GM23248 (cell line): ENCODE measurements around the gene YPEL3. TPM values are rescaled to one million over a fixed set of nuclear protein-coding genes. Genes with fewer than 3 reads are reported as not detected.
A peak's percentile ranks its signal among the peaks of the same experiment; 100 is the strongest.

Experiments
- DNase-seq: peaks from one replicate; pipeline ENCODE4 v3.0.0-alpha.2; 2015
- H2AFZ ChIP-seq: fragments of 200-600 bp; sonication (generic); 2 replicates; pipeline ENCODE4 v1.6.1; 2016; ENCODE audit warnings: antibody characterized with exemption
- H3F3A ChIP-seq: fragments of 200-600 bp; sonication (generic); 2 replicates; pipeline ENCODE4 v1.6.1; 2016; ENCODE audit warnings: mild to moderate bottlenecking, antibody characterized with exemption, mixed run types; ENCODE audit not compliant: insufficient read depth
- H3K27ac ChIP-seq: fragments of 200-600 bp; sonication (generic); 2 replicates; pipeline ENCODE4 v1.5.1; 2016; ENCODE audit warnings: mild to moderate bottlenecking
- H3K27me3 ChIP-seq: fragments of 200-600 bp; sonication (generic); replicated peaks from 2 replicates; pipeline ENCODE4 v1.6.1; 2016; ENCODE audit warnings: mild to moderate bottlenecking; ENCODE audit not compliant: insufficient read depth
- H3K36me3 ChIP-seq: fragments of 200-600 bp; sonication (generic); 2 replicates; pipeline ENCODE4 v1.6.1; 2016; ENCODE audit warnings: low read depth, mild to moderate bottlenecking
- H3K4me1 ChIP-seq: fragments of 200-600 bp; sonication (generic); 2 replicates; pipeline ENCODE4 v1.6.1; 2016; ENCODE audit warnings: mild to moderate bottlenecking; ENCODE audit not compliant: insufficient read depth
- H3K4me2 ChIP-seq: fragments of 200-600 bp; sonication (generic); one replicate; pipeline ENCODE4 v1.6.1; 2016; ENCODE audit warnings: mild to moderate bottlenecking; ENCODE audit not compliant: unreplicated experiment
- H3K4me3 ChIP-seq: fragments of 200-600 bp; sonication (generic); 2 replicates; pipeline ENCODE4 v1.5.1; 2016; ENCODE audit warnings: mild to moderate bottlenecking
- H3K79me2 ChIP-seq: fragments of 200-600 bp; sonication (generic); 2 replicates; pipeline ENCODE4 v1.6.1; 2016; ENCODE audit warnings: mild to moderate bottlenecking; ENCODE audit not compliant: insufficient read depth
- H3K9ac ChIP-seq: fragments of 200-600 bp; sonication (generic); 2 replicates; pipeline ENCODE4 v1.6.1; 2016; ENCODE audit warnings: mild to moderate bottlenecking
- H3K9me2 ChIP-seq: fragments of 200-600 bp; sonication (generic); 2 replicates; pipeline ENCODE4 v1.6.1; 2016; ENCODE audit warnings: mixed run types, mild to moderate bottlenecking, moderate library complexity; ENCODE audit not compliant: insufficient read depth
- H3K9me3 ChIP-seq: fragments of 200-600 bp; sonication (generic); one replicate; pipeline ENCODE4 v1.6.1; 2017; ENCODE audit warnings: low read depth
- H4K20me1 ChIP-seq: fragments of 200-600 bp; sonication (generic); 2 replicates; pipeline ENCODE4 v1.6.0; 2016; ENCODE audit not compliant: insufficient read depth
- EZH2 ChIP-seq: fragments of 200-600 bp; sonication (generic); IDR thresholded peaks from 2 replicates; pipeline ENCODE4 v1.6.1; 2018; ENCODE audit warnings: antibody characterized with exemption, mild to moderate bottlenecking; ENCODE audit not compliant: insufficient read depth, poor library complexity, severe bottlenecking
- EZH2phosphoT487 ChIP-seq: fragments of 200-600 bp; sonication (generic); IDR thresholded peaks from 2 replicates; pipeline ENCODE4 v1.6.1; 2018; ENCODE audit warnings: antibody characterized with exemption, moderate library complexity, mild to moderate bottlenecking, low read depth; ENCODE audit not compliant: insufficient read depth
- WGBS, 2 experiments: methylation state at CpG; one replicate each; pipeline ENCODE4 v1.1.6; 2015 to 2017; ENCODE audit warnings: low lambda C conversion rate in 2 of 2, low coverage in 1 of 2; ENCODE audit errors: missing lambda C conversion rate in 2 of 2; 5-methylcytosine and 5-hydroxymethylcytosine counted together
- in situ Hi-C: fragments of 300-500 bp; cut with MboI; formaldehyde crosslinking; loops from 2 replicates; pipeline ENCODE4 v1.15.0; 2020
- polyA plus RNA-seq: library from polyadenylated mRNA; unstranded; fragments of >200 nt; fragmentation: Nextera tagmentation; extraction: Ambion mirVana; gene quantifications from 2 replicates; pipeline ENCODE4 v1.2.1, GENCODE V29; 2016
- total RNA-seq: library from RNA; depleted of rRNA; stranded (reverse); fragments of >200 nt; shearing (Covaris generic); gene quantifications from 2 replicates; pipeline ENCODE4 v1.2.3, GENCODE V29; 2014; rRNA removed

YPEL3 gene
- 62.6 and 100.0 TPM in 2 replicates for total RNA-seq
- 192 and 200 TPM in 2 replicates for polyA plus RNA-seq

GRCh38 chr16:30096105-30096861 lies at the start of gene YPEL3:
Gene YPEL3 (minus strand): TSS chr16:30096213. CDS start chr16:30095482, 731 bp downstream.
- TF ChIP-seq EZH2 (no peak), EZH2phosphoT487 (no peak)
- peaks cover 23% of the 10 kb centered on the region; the same call in 1 of the 2 replicates for H3F3A ChIP-seq
- peak; percentile 96 for DNase-seq
- H3K79me2 ChIP-seq = peaks cover 21% of the 10 kb centered on the region
- no peaks in the 10 kb centered on the region for H3K9me2 ChIP-seq
- H2AFZ ChIP-seq = peak within 1 kb of the TSS; percentile 85
- 13 to 33% methylated on average over 18 to 55 of the region's 77 CpGs for WGBS, 2 experiments
- H3K36me3 ChIP-seq = peaks cover 10% of the 10 kb centered on the region
- H3K4me3 ChIP-seq = peak within 1 kb of the TSS; percentile 91
- no peaks in the 10 kb centered on the region for H3K27me3 ChIP-seq
- in situ Hi-C loops = no loop called here
- H3K4me1 ChIP-seq = 0 out of 2 replicates have a peak, but pooled peaks cover 4% of the 10 kb centered on the region
- peak within 1 kb of the TSS; percentile 91 for H3K9ac ChIP-seq
- H3K9me3 ChIP-seq = no peaks in the 10 kb centered on the region
- no peaks in the 10 kb centered on the region for H4K20me1 ChIP-seq
- peak within 1 kb of the TSS; percentile 86 for H3K27ac ChIP-seq
- H3K4me2 ChIP-seq = peak within 1 kb of the TSS; percentile 86

DNA sequence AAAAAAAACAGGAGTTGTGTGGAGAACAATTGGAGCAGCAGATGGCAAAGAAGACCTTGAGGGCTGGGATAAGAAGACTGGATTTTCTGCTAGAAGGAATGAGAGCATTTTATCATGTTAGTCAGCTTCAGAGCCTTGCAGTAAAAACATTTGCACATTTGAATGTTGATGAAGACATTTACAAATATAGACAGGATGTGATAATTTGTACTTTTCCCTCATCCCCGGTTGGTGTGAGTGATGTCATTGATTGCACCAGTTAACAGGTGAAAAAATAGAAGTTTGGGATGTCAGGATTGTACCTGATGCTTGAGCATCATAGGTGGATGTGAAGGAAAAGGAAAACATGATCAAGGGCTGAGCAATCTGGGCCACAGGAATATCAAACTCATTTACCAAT lies 49.6 kb upstream of the YPEL3 start:
- peaks cover 5% of the 10 kb centered on the region for H3K9me3 ChIP-seq
- no peak overlapping the region for H2AFZ ChIP-seq
- TF ChIP-seq EZH2phosphoT487 (no peak), EZH2 (no peak)
- H3K4me2 ChIP-seq = no peak overlapping the region
- 42 to 43% methylated on average over 1 of the region's 1 CpG for WGBS, 2 experiments
- no peaks in the 10 kb centered on the region for H3K79me2 ChIP-seq
- no peak for DNase-seq
- no peaks in the 10 kb centered on the region for H3F3A ChIP-seq
- H3K9me2 ChIP-seq = no peaks in the 10 kb centered on the region
- no peak overlapping the region for H3K4me3 ChIP-seq
- H3K27me3 ChIP-seq = no peaks in the 10 kb centered on the region
- H3K4me1 ChIP-seq = no peaks in the 10 kb centered on the region
- H3K36me3 ChIP-seq = no peaks in the 10 kb centered on the region
- H3K27ac ChIP-seq = no peak overlapping the region
- H3K9ac ChIP-seq = no peak overlapping the region
- in situ Hi-C loops = loop anchor here (25.0 kb wide), 1 partner anchor 467 kb away; the partner anchor contains the start of gene ZNF689
- no peaks in the 10 kb centered on the region for H4K20me1 ChIP-seq

DNA sequence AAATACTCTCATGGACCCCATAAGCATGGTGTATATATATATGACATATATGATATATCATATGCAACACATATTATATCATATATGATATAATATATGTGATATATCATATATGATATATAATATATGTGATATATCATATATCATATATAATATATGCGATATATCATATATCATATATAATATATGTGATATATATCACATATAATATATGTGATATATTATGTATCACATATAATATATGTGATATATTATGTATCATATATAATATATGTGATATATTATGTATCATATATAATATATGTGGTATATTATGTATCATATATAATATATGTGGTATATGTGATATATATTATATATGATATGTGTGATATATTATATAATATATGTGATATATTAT lies 48.9 kb upstream of the YPEL3 start:
- H3K27ac ChIP-seq = no peak overlapping the region
- no peak overlapping the region for H3K4me3 ChIP-seq
- in situ Hi-C loops = loop anchor here (25.0 kb wide), 1 partner anchor 467 kb away; the partner anchor contains the start of gene ZNF689
- DNase-seq = no peak
- H3K79me2 ChIP-seq = no peaks in the 10 kb centered on the region
- no peaks in the 10 kb centered on the region for H4K20me1 ChIP-seq
- no peaks in the 10 kb centered on the region for H3F3A ChIP-seq
- H2AFZ ChIP-seq = no peak overlapping the region
- WGBS, 2 experiments = 39% methylated on average over 1 of the region's 1 CpG; no CpG with 5 or more reads in 1 of the 2 experiments
- H3K9ac ChIP-seq = no peak overlapping the region
- H3K9me3 ChIP-seq = peaks cover 5% of the 10 kb centered on the region
- H3K27me3 ChIP-seq = no peaks in the 10 kb centered on the region
- no peaks in the 10 kb centered on the region for H3K36me3 ChIP-seq
- no peaks in the 10 kb centered on the region for H3K4me1 ChIP-seq
- H3K4me2 ChIP-seq = no peak overlapping the region
- TF ChIP-seq EZH2 (no peak), EZH2phosphoT487 (no peak)
- H3K9me2 ChIP-seq = no peaks in the 10 kb centered on the region

GRCh38 chr16:30144017-30144416 lies 48.0 kb upstream of the YPEL3 start:
- Histone ChIP-seq H3K79me2 (no peaks in the 10 kb centered on the region), H3K27me3 (no peaks in the 10 kb centered on the region), H3K4me2 (no peak overlapping the region), H3K4me3 (no peak overlapping the region), H2AFZ (no peak overlapping the region), H3K4me1 (no peaks in the 10 kb centered on the region), H3K9ac (no peak overlapping the region), H3K9me3 (peaks cover under 1% of the 10 kb centered on the region), H3F3A (no peaks in the 10 kb centered on the region), H3K9me2 (no peaks in the 10 kb centered on the region), H4K20me1 (no peaks in the 10 kb centered on the region), H3K36me3 (no peaks in the 10 kb centered on the region), H3K27ac (no peak overlapping the region)
- in situ Hi-C loops = loop anchor here (25.0 kb wide), 1 partner anchor 468 kb away; the partner anchor contains the start of gene ZNF689
- TF ChIP-seq EZH2phosphoT487 (no peak), EZH2 (no peak)
- DNase-seq = no peak
